GM12878 (cell line): Measurements from ENCODE around the gene PPP1R13L.

Experiments used
- ATF7 ChIP-seq: fragments of 450-650 bp; IDR thresholded peaks from 2 replicates; pipeline ENCODE4 v1.6.1; 2016; ENCODE audit warnings: low read depth, mild to moderate bottlenecking
- EP300 ChIP-seq, 2 experiments: fragments of 150-350 bp in 1 of 2; IDR thresholded peaks; 2 replicates each; pipeline ENCODE4 v1.6.1; 2011 to 2012; ENCODE audit warnings: low read depth in 2 of 2, low read length in 2 of 2, borderline replicate concordance in 1 of 2, improper control_type of control experiment in 1 of 2, inconsistent platforms in 1 of 2; ENCODE audit not compliant: control insufficient read depth in 1 of 2
- EZH2 ChIP-seq: IDR thresholded peaks from 2 replicates; pipeline ENCODE4 v1.6.1; 2012; ENCODE audit warnings: low read depth, mild to moderate bottlenecking, control low read depth, inconsistent platforms, low read length, borderline replicate concordance; ENCODE audit not compliant: control insufficient read depth
- JUNB ChIP-seq: IDR thresholded peaks from 2 replicates; pipeline ENCODE4 v1.6.1; 2016; ENCODE audit warnings: antibody characterized with exemption, mild to moderate bottlenecking
- MXI1 ChIP-seq: fragments of 150-350 bp; IDR thresholded peaks from 2 replicates; pipeline ENCODE4 v1.6.1; 2011; ENCODE audit warnings: low read depth, mild to moderate bottlenecking, inconsistent platforms, low read length, improper control_type of control experiment
- RB1 ChIP-seq: fragments of 450-650 bp; formaldehyde crosslinking; IDR thresholded peaks from 2 replicates; pipeline ENCODE4 v1.6.1; 2017; ENCODE audit warnings: mild to moderate bottlenecking, borderline replicate concordance
- RFX5 ChIP-seq: IDR thresholded peaks from 2 replicates; pipeline ENCODE4 v1.6.1; 2011; ENCODE audit warnings: low read depth, low read length, improper control_type of control experiment
- ZNF274 ChIP-seq: IDR thresholded peaks from one replicate; pipeline ENCODE4 v1.8.0; 2011; ENCODE audit not compliant: insufficient read length, insufficient read depth
- TF ChIP-seq, protein P1 (sequence below), 3 experiments: IDR thresholded peaks in 2 of 3; conservative IDR thresholded peaks in 1 of 3; 2 replicates each; pipeline ENCODE4 v1.5.1; 2011; ENCODE audit warnings: low read depth in 3 of 3, low read length in 3 of 3, mild to moderate bottlenecking in 3 of 3, control low read depth in 2 of 3, moderate library complexity in 2 of 3, inconsistent platforms in 1 of 3, mixed read lengths in 1 of 3; ENCODE audit not compliant: control insufficient read depth in 2 of 3, insufficient read depth in 1 of 3; ENCODE audit errors: extremely low read depth in 1 of 3
- TF ChIP-seq, protein P2 (sequence below): IDR thresholded peaks from 2 replicates; pipeline ENCODE4 v1.6.1; 2012; ENCODE audit warnings: low read depth, low read length, improper control_type of control experiment

DNA sequence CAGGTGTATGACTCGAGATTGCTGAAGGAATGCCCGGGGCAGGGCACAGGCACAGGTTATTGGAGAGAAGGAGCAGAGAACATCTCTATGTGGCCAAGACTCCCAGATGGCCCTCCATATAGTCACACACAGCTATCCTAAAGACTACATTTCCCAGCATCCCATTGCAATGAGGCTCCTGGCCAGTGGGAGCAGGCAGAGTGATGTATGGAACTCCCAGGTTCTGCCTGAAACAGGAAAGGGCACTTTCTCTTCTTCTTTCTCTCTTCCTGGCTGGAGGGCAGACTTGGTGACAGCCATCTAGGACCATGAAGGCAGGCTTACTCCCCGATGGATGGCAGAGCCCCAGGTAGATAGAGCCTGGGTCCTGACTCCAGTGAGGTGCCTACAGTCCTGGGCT, 13.5 kb downstream of the PPP1R13L start:
- TF ChIP-seq, protein P1, sequence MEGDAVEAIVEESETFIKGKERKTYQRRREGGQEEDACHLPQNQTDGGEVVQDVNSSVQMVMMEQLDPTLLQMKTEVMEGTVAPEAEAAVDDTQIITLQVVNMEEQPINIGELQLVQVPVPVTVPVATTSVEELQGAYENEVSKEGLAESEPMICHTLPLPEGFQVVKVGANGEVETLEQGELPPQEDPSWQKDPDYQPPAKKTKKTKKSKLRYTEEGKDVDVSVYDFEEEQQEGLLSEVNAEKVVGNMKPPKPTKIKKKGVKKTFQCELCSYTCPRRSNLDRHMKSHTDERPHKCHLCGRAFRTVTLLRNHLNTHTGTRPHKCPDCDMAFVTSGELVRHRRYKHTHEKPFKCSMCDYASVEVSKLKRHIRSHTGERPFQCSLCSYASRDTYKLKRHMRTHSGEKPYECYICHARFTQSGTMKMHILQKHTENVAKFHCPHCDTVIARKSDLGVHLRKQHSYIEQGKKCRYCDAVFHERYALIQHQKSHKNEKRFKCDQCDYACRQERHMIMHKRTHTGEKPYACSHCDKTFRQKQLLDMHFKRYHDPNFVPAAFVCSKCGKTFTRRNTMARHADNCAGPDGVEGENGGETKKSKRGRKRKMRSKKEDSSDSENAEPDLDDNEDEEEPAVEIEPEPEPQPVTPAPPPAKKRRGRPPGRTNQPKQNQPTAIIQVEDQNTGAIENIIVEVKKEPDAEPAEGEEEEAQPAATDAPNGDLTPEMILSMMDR (IDR thresholded peaks at IDR 0.05 in 2 of 3, conservative IDR thresholded peaks at IDR 0.05 in 1 of 3; ENCODE audit: control insufficient read depth in 2 of 3, extremely low read depth in 1 of 3, insufficient read depth in 1 of 3, low read depth in 3 of 3, low read length in 3 of 3) = no peak
- TF ChIP-seq EP300 (IDR thresholded peaks at IDR 0.05; ENCODE audit: borderline replicate concordance in 1 of 2, control insufficient read depth in 1 of 2, low read depth in 2 of 2, low read length in 2 of 2) = no peak
- no peak for TF ChIP-seq RB1
- TF ChIP-seq EZH2 = no peak
- TF ChIP-seq, protein P2, sequence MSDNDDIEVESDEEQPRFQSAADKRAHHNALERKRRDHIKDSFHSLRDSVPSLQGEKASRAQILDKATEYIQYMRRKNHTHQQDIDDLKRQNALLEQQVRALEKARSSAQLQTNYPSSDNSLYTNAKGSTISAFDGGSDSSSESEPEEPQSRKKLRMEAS = no peak
- no peak for TF ChIP-seq MXI1
- TF ChIP-seq RFX5 = no peak
- no peak for TF ChIP-seq ZNF274
- no peak for TF ChIP-seq ATF7
- no peak for TF ChIP-seq JUNB
